ENCODE measurements around the gene NUDT22. TPM values are rescaled to one million over a fixed set of nuclear protein-coding genes. Genes with fewer than 3 reads are reported as not detected.

Gene NUDT22
- polyA plus RNA-seq, 1 donor (not counting 4 experiments of a cell fraction or from before 2014, with no cell fraction given): 31.1 TPM

GRCh38 chr11:64220798-64221197 is 5.3 kb upstream of the NUDT22 start:
- FAIRE-seq: no peak
- no peak for DNase-seq (ENCODE audit: low read depth, low spot score)
- no peak overlapping the region for H3K9ac ChIP-seq (ENCODE audit: control insufficient read depth, extremely low read depth, insufficient read depth, low read length)
- H3K9me3 ChIP-seq (ENCODE audit: control insufficient read depth, low read depth, low read length): no peaks in the 10 kb centered on the region
- peaks cover 15% of the 10 kb centered on the region for H3K4me1 ChIP-seq (ENCODE audit: control insufficient read depth, extremely low read depth, insufficient read depth, low read length)
- H3K36me3 ChIP-seq (ENCODE audit: control insufficient read depth in 2 of 2, extremely low read depth in 1 of 2, insufficient read depth in 2 of 2, low read length in 2 of 2): peaks cover 2 to 4% of the 10 kb centered on the region in 2 experiments
- H3K27ac ChIP-seq (ENCODE audit: control insufficient read depth, insufficient read depth, low read length): no peak overlapping the region
- TF ChIP-seq EZH2 (IDR thresholded peaks at IDR 0.05; ENCODE audit: low read length): no peak
- TF ChIP-seq, protein P1, sequence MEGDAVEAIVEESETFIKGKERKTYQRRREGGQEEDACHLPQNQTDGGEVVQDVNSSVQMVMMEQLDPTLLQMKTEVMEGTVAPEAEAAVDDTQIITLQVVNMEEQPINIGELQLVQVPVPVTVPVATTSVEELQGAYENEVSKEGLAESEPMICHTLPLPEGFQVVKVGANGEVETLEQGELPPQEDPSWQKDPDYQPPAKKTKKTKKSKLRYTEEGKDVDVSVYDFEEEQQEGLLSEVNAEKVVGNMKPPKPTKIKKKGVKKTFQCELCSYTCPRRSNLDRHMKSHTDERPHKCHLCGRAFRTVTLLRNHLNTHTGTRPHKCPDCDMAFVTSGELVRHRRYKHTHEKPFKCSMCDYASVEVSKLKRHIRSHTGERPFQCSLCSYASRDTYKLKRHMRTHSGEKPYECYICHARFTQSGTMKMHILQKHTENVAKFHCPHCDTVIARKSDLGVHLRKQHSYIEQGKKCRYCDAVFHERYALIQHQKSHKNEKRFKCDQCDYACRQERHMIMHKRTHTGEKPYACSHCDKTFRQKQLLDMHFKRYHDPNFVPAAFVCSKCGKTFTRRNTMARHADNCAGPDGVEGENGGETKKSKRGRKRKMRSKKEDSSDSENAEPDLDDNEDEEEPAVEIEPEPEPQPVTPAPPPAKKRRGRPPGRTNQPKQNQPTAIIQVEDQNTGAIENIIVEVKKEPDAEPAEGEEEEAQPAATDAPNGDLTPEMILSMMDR (optimal IDR thresholded peaks at IDR 0.05 in 1 of 3, IDR thresholded peaks at IDR 0.05 in 1 of 3, conservative IDR thresholded peaks at IDR 0.05 in 1 of 3; ENCODE audit: extremely low read depth in 1 of 3, insufficient read depth in 2 of 3, low read length in 3 of 3): no peak
- H2AFZ ChIP-seq (ENCODE audit: control insufficient read depth, low read length): no peak overlapping the region
- no peak overlapping the region for H3K4me3 ChIP-seq (ENCODE audit: control insufficient read depth in 2 of 3, extremely low read depth in 1 of 3, insufficient read depth in 2 of 3, low read depth in 1 of 3, low read length in 3 of 3)
- no peaks in the 10 kb centered on the region for H3K9me1 ChIP-seq (ENCODE audit: control insufficient read depth, extremely low read depth, insufficient read depth, low read length)
- peaks cover 4% of the 10 kb centered on the region for H3K79me2 ChIP-seq (ENCODE audit: control insufficient read depth, insufficient read depth, low read length)
- no peaks in the 10 kb centered on the region for H3K27me3 ChIP-seq (ENCODE audit: control insufficient read depth, extremely low read depth, insufficient read depth, low read length)
- dilution Hi-C loops (cut with MboI; ENCODE audit: extremely low pct_ligation_motif_present, low sequenced_read_pairs): no loop called here
- no peak overlapping the region for H3K4me2 ChIP-seq (ENCODE audit: control insufficient read depth, extremely low read depth, insufficient read depth, low read depth, low read length)
- no peaks in the 10 kb centered on the region for H4K20me1 ChIP-seq (ENCODE audit: control insufficient read depth, extremely low read depth, insufficient read depth, low read length)

GRCh38 chr11:64222651-64223000 is 3.4 kb upstream of the NUDT22 start:
- dilution Hi-C loops (cut with MboI; ENCODE audit: extremely low pct_ligation_motif_present, low sequenced_read_pairs): no loop called here
- H3K36me3 ChIP-seq (ENCODE audit: control insufficient read depth in 2 of 2, extremely low read depth in 1 of 2, insufficient read depth in 2 of 2, low read length in 2 of 2): peaks cover 2 to 4% of the 10 kb centered on the region in 2 experiments
- H3K4me3 ChIP-seq (ENCODE audit: control insufficient read depth in 2 of 3, extremely low read depth in 1 of 3, insufficient read depth in 2 of 3, low read depth in 1 of 3, low read length in 3 of 3): no peak overlapping the region
- H3K79me2 ChIP-seq (ENCODE audit: control insufficient read depth, insufficient read depth, low read length): peaks cover 18% of the 10 kb centered on the region
- TF ChIP-seq, protein P1 (optimal IDR thresholded peaks at IDR 0.05 in 1 of 3, IDR thresholded peaks at IDR 0.05 in 1 of 3, conservative IDR thresholded peaks at IDR 0.05 in 1 of 3; ENCODE audit: extremely low read depth in 1 of 3, insufficient read depth in 2 of 3, low read length in 3 of 3): no peak
- no peak for TF ChIP-seq EZH2 (IDR thresholded peaks at IDR 0.05; ENCODE audit: low read length)
- H3K9me3 ChIP-seq (ENCODE audit: control insufficient read depth, low read depth, low read length): no peaks in the 10 kb centered on the region
- peaks cover 27% of the 10 kb centered on the region for H3K4me1 ChIP-seq (ENCODE audit: control insufficient read depth, extremely low read depth, insufficient read depth, low read length)
- DNase-seq (ENCODE audit: low read depth, low spot score): no peak
- H3K9me1 ChIP-seq (ENCODE audit: control insufficient read depth, extremely low read depth, insufficient read depth, low read length): no peaks in the 10 kb centered on the region
- H3K4me2 ChIP-seq (ENCODE audit: control insufficient read depth, extremely low read depth, insufficient read depth, low read depth, low read length): no peak overlapping the region
- H3K27ac ChIP-seq (ENCODE audit: control insufficient read depth, insufficient read depth, low read length): no peak overlapping the region
- no peaks in the 10 kb centered on the region for H3K27me3 ChIP-seq (ENCODE audit: control insufficient read depth, extremely low read depth, insufficient read depth, low read length)
- H2AFZ ChIP-seq (ENCODE audit: control insufficient read depth, low read length): no peak overlapping the region
- H3K9ac ChIP-seq (ENCODE audit: control insufficient read depth, extremely low read depth, insufficient read depth, low read length): no peak overlapping the region
- FAIRE-seq: no peak
- no peaks in the 10 kb centered on the region for H4K20me1 ChIP-seq (ENCODE audit: control insufficient read depth, extremely low read depth, insufficient read depth, low read length)
